HL-60 (cell line): ENCODE data around the gene PGM5.
"Not testable (repeated sequence)": the region's sequence is repeated elsewhere in the genome, so short reads cannot be mapped to it uniquely, and the experiment has no call there.

ENCODE experiments used
- GABPA ChIP-seq: IDR thresholded peaks from 2 replicates; pipeline ENCODE4 v1.6.1; 2012; ENCODE audit warnings: low read depth
- POLR2AphosphoS5 ChIP-seq: IDR thresholded peaks from 2 replicates; pipeline ENCODE4 v1.6.1; 2012; ENCODE audit warnings: low read depth
- TF ChIP-seq, protein P1 (sequence below): IDR thresholded peaks from one replicate; pipeline ENCODE4 v1.5.1; 2011; ENCODE audit warnings: low read length, control low read depth, inconsistent platforms; ENCODE audit not compliant: insufficient read depth
- TF ChIP-seq, protein P2 (sequence below): IDR thresholded peaks from 2 replicates; pipeline ENCODE4 v1.6.1; 2012; ENCODE audit warnings: low read depth; ENCODE audit not compliant: insufficient replicate concordance

DNA sequence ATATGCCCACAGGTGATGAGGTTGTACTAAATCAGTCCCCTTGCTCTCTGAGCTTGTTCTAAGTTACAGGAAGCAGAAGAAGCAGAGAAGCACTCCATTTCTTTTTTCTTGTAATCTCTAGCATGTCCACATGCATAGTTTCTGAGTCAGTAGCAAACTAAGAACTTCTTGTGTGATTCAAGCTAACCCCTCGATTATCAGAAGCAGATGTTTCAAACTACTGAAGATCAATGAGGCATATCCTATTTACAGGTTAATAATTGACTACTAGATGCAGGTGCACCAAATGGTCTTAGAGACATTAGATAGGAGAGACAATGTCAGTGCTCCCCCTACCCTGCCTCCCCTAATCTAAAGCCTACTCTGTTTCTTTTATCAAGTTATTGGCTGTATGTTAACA, 21.3 kb downstream of the PGM5 start:
- TF ChIP-seq, protein P1, sequence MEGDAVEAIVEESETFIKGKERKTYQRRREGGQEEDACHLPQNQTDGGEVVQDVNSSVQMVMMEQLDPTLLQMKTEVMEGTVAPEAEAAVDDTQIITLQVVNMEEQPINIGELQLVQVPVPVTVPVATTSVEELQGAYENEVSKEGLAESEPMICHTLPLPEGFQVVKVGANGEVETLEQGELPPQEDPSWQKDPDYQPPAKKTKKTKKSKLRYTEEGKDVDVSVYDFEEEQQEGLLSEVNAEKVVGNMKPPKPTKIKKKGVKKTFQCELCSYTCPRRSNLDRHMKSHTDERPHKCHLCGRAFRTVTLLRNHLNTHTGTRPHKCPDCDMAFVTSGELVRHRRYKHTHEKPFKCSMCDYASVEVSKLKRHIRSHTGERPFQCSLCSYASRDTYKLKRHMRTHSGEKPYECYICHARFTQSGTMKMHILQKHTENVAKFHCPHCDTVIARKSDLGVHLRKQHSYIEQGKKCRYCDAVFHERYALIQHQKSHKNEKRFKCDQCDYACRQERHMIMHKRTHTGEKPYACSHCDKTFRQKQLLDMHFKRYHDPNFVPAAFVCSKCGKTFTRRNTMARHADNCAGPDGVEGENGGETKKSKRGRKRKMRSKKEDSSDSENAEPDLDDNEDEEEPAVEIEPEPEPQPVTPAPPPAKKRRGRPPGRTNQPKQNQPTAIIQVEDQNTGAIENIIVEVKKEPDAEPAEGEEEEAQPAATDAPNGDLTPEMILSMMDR = not testable (repeated sequence)
- TF ChIP-seq POLR2AphosphoS5, GABPA: not testable (repeated sequence)
- TF ChIP-seq, protein P2, sequence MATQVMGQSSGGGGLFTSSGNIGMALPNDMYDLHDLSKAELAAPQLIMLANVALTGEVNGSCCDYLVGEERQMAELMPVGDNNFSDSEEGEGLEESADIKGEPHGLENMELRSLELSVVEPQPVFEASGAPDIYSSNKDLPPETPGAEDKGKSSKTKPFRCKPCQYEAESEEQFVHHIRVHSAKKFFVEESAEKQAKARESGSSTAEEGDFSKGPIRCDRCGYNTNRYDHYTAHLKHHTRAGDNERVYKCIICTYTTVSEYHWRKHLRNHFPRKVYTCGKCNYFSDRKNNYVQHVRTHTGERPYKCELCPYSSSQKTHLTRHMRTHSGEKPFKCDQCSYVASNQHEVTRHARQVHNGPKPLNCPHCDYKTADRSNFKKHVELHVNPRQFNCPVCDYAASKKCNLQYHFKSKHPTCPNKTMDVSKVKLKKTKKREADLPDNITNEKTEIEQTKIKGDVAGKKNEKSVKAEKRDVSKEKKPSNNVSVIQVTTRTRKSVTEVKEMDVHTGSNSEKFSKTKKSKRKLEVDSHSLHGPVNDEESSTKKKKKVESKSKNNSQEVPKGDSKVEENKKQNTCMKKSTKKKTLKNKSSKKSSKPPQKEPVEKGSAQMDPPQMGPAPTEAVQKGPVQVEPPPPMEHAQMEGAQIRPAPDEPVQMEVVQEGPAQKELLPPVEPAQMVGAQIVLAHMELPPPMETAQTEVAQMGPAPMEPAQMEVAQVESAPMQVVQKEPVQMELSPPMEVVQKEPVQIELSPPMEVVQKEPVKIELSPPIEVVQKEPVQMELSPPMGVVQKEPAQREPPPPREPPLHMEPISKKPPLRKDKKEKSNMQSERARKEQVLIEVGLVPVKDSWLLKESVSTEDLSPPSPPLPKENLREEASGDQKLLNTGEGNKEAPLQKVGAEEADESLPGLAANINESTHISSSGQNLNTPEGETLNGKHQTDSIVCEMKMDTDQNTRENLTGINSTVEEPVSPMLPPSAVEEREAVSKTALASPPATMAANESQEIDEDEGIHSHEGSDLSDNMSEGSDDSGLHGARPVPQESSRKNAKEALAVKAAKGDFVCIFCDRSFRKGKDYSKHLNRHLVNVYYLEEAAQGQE = not testable (repeated sequence)
